ENCODE data around the gene REX1BD.
"Not testable (repeated sequence)": the region's sequence is repeated elsewhere in the genome, so short reads cannot be mapped to it uniquely, and the experiment has no call there.

The REX1BD gene

GRCh38 chr19:18576383-18576782 lies 12.2 kb upstream of the REX1BD start:
- in situ Hi-C loops (cut with MboI; ENCODE audit: low sequenced_read_pairs), result no loop called here

- in situ Hi-C loops (cut with MboI; ENCODE audit: low sequenced_read_pairs), result no loop called here
Measured at GRCh38 chr19:18577365-18577914, 11.2 kb upstream of the REX1BD start.

GRCh38 chr19:18580311-18580710 lies 8.3 kb upstream of the REX1BD start:
- in situ Hi-C loops (cut with MboI; ENCODE audit: low sequenced_read_pairs), result no loop called here

- in situ Hi-C loops (cut with MboI; ENCODE audit: low sequenced_read_pairs), result no loop called here
Measured at GRCh38 chr19:18586306-18586705, 2.3 kb upstream of the REX1BD start.

GRCh38 chr19:18587561-18587960 lies 1.0 kb upstream of the REX1BD start:
- in situ Hi-C loops (cut with MboI; ENCODE audit: low sequenced_read_pairs), result no loop called here

- in situ Hi-C loops (cut with MboI; ENCODE audit: low sequenced_read_pairs), result no loop called here
Measured at GRCh38 chr19:18587962-18588610, 512 bp upstream of the REX1BD start.

GRCh38 chr19:18589380-18590272 lies 1.0 kb downstream of the REX1BD start:
- in situ Hi-C loops (cut with MboI; ENCODE audit: low sequenced_read_pairs), result no loop called here

- in situ Hi-C loops (cut with MboI; ENCODE audit: low sequenced_read_pairs), result no loop called here
Measured at GRCh38 chr19:18590273-18591272, 2.0 kb downstream of the REX1BD start.

GRCh38 chr19:18591735-18592385 lies 3.3 kb downstream of the REX1BD start:
- in situ Hi-C loops (cut with MboI; ENCODE audit: low sequenced_read_pairs), result no loop called here

GRCh38 chr19:18592732-18593131 lies 4.1 kb downstream of the REX1BD start:
- in situ Hi-C loops (cut with MboI; ENCODE audit: low sequenced_read_pairs), result not testable (repeated sequence)

GRCh38 chr19:18593367-18594095 lies 4.9 kb downstream of the REX1BD start:
- in situ Hi-C loops (cut with MboI; ENCODE audit: low sequenced_read_pairs), result no loop called here

GRCh38 chr19:18594096-18594823 lies 5.7 kb downstream of the REX1BD start:
- in situ Hi-C loops (cut with MboI; ENCODE audit: low sequenced_read_pairs), result no loop called here

GRCh38 chr19:18594824-18595373 lies 6.3 kb downstream of the REX1BD start:
- in situ Hi-C loops (cut with MboI; ENCODE audit: low sequenced_read_pairs), result no loop called here

- in situ Hi-C loops (cut with MboI; ENCODE audit: low sequenced_read_pairs), result no loop called here
Measured at GRCh38 chr19:18595475-18595874, 6.9 kb downstream of the REX1BD start.

GRCh38 chr19:18596752-18597157 lies 8.2 kb downstream of the REX1BD start:
- in situ Hi-C loops (cut with MboI; ENCODE audit: low sequenced_read_pairs), result no loop called here

GRCh38 chr19:18597809-18598660 lies 9.4 kb downstream of the REX1BD start:
- in situ Hi-C loops (cut with MboI; ENCODE audit: low sequenced_read_pairs), result no loop called here

- in situ Hi-C loops (cut with MboI; ENCODE audit: low sequenced_read_pairs), result no loop called here
Measured at GRCh38 chr19:18599485-18599884, 10.9 kb downstream of the REX1BD start.

Data from HL-60/S4 (cell line).